Ovary (tissue), 9 donors: Measurements from ENCODE around the gene SYT8. TPM values are rescaled to one million over a fixed set of nuclear protein-coding genes. Genes with fewer than 3 reads are reported as not detected.

Experiments used
- DNase-seq, 5 donors: peaks; one replicate each; pipeline ENCODE4 v3.0.0-alpha.2; 2019 to 2020
- H3K27ac ChIP-seq, 2 donors: fragments of 200-600 bp; one replicate each; pipeline versions ENCODE4 v1.5.1 to v1.8.0; 2019 to 2022
- H3K27me3 ChIP-seq: fragments of 200-600 bp; one replicate; pipeline ENCODE4 v1.8.0; 2022
- H3K36me3 ChIP-seq: fragments of 200-600 bp; sonication (generic); one replicate; pipeline ENCODE4 v1.5.1; 2019
- H3K4me1 ChIP-seq: one replicate; pipeline ENCODE4 v1.8.1; 2013; ENCODE audit warnings: mild to moderate bottlenecking, moderate library complexity; ENCODE audit not compliant: insufficient read depth
- H3K4me3 ChIP-seq: fragments of 200-600 bp; sonication (generic); one replicate; pipeline ENCODE4 v1.5.1; 2017
- H3K9me3 ChIP-seq, 2 donors: fragments of 200-600 bp in 1 of 2; sonication (generic) in 1 of 2; one replicate each; pipeline versions ENCODE4 v1.5.1 to v1.8.1; 2013 to 2019; ENCODE audit warnings: mild to moderate bottlenecking in 1 of 2, moderate library complexity in 1 of 2
- CTCF ChIP-seq, 3 donors: fragments of 450-650 bp in 2 of 3; fragments of 200-600 bp in 1 of 3; IDR thresholded peaks; one replicate each; pipeline versions ENCODE4 v1.5.1 to v1.8.0; 2016 to 2022; ENCODE audit warnings: antibody characterized with exemption in 3 of 3, mild to moderate bottlenecking in 1 of 3
- EP300 ChIP-seq: sonication (generic); formaldehyde crosslinking; IDR thresholded peaks from one replicate; pipeline ENCODE4 v1.6.1; 2017; ENCODE audit warnings: antibody characterized with exemption
- POLR2A ChIP-seq: fragments of 450-650 bp; IDR thresholded peaks from one replicate; pipeline ENCODE4 v1.6.1; 2017; ENCODE audit warnings: antibody characterized with exemption, mild to moderate bottlenecking, moderate library complexity
- WGBS, 3 donors: extraction: QIAGEN DNeasy Blood & Tissue Kit in 1 of 3; methylation state at CpG; one replicate each; pipeline versions ENCODE4 v1.1.5 to v1.1.7; 2013 to 2017; 5-methylcytosine and 5-hydroxymethylcytosine counted together
- intact Hi-C, 4 donors: fragments of 100-400 bp; cut with DNase I; formaldehyde crosslinking; loops; one replicate each; pipeline versions ENCODE4 v1.11.0 to v1.15.1; 2022 to 2023
- polyA plus RNA-seq, 2 donors: library from polyadenylated mRNA; stranded (reverse); fragments of 200-250 nt in 1 of 2; fragments of 350-450 nt in 1 of 2; fragmentation: Illumina TruSeq in 1 of 2; extraction: RNeasy Lipid Tissue Mini Kit (QIAGEN cat#74804) in 1 of 2; gene quantifications; one replicate each; pipeline ENCODE4 v1.2.3, GENCODE V29; 2013 to 2014
- total RNA-seq, 7 donors: library from RNA; depleted of rRNA in 2 of 7; stranded (reverse); fragments of >200 nt in 2 of 7; fragmentation: NEBNext Ultra II Directional in 3 of 7; extraction: Animal tissue kit (Norgen Biotek cat#: 25700) in 3 of 7; gene quantifications; one replicate each; pipeline versions ENCODE4 v1.1.0 to v1.2.4, GENCODE V29; 2016 to 2023
- donor health status: DM: no; HTN: no; CAD: no; lungs with moderate emphysema.
- donor health status: DM: no; HTN: no; CAD: no.
- donor health status: Bipolar disorder and iron deficiency.
- donor health status: DM: yes; HTN: yes; CAD: no.
- donor health status: DM: no; HTN: no; CAD: no.
- donor health status: DM: yes; HTN: yes; CAD: no.

The SYT8 gene
- total and polyA plus RNA-seq, 9 donors: 0.24 to 2.4 TPM; not detected in 7

GRCh38 chr11:1859004-1859403 is 24.2 kb downstream of the SYT8 start:
- no peak overlapping the region for H3K4me3 ChIP-seq
- no peaks in the 10 kb centered on the region for H3K27me3 ChIP-seq
- no peaks in the 10 kb centered on the region for H3K9me3 ChIP-seq
- WGBS, 3 donors: 76 to 83% (median 81%) methylated on average over 4 of the region's 4 CpGs
- no peaks in the 10 kb centered on the region for H3K36me3 ChIP-seq
- TF ChIP-seq EP300 (no peak), POLR2A (no peak), CTCF (IDR thresholded peaks at IDR 0.05) (no peak)
- H3K27ac ChIP-seq: no peak overlapping the region
- peaks cover 9% of the 10 kb centered on the region for H3K4me1 ChIP-seq
- no peak for DNase-seq
- intact Hi-C loops: no loop called here

DNA sequence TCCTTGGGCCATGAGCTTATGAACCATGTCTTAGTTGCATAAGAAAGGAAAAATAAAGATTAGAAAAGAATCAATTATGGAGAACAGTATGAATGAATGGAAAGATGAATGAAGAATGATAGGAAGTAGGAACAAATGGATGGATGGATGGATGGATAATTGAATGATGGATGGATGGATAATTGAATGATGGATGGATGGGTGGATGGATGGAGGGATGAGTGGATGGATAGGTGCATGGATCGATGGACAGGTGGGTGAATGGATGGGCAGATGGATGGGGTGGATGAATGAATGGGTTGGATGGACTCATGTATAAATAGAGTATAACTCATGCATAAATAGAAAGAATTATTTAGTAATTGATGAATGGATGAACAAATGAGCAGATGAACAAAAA is 25.3 kb downstream of the SYT8 start:
- intact Hi-C loops: no loop called here
- Histone ChIP-seq H3K36me3 (no peaks in the 10 kb centered on the region), H3K27me3 (no peaks in the 10 kb centered on the region), H3K9me3 (no peaks in the 10 kb centered on the region), H3K4me3 (no peak overlapping the region), H3K27ac (no peak overlapping the region), H3K4me1 (peaks cover 17% of the 10 kb centered on the region)
- WGBS, 3 donors: 94 to 98% (median 96%) methylated on average over 1 of the region's 1 CpG
- TF ChIP-seq CTCF (IDR thresholded peaks at IDR 0.05) (no peak), EP300 (no peak), POLR2A (no peak)
- DNase-seq: no peak

DNA sequence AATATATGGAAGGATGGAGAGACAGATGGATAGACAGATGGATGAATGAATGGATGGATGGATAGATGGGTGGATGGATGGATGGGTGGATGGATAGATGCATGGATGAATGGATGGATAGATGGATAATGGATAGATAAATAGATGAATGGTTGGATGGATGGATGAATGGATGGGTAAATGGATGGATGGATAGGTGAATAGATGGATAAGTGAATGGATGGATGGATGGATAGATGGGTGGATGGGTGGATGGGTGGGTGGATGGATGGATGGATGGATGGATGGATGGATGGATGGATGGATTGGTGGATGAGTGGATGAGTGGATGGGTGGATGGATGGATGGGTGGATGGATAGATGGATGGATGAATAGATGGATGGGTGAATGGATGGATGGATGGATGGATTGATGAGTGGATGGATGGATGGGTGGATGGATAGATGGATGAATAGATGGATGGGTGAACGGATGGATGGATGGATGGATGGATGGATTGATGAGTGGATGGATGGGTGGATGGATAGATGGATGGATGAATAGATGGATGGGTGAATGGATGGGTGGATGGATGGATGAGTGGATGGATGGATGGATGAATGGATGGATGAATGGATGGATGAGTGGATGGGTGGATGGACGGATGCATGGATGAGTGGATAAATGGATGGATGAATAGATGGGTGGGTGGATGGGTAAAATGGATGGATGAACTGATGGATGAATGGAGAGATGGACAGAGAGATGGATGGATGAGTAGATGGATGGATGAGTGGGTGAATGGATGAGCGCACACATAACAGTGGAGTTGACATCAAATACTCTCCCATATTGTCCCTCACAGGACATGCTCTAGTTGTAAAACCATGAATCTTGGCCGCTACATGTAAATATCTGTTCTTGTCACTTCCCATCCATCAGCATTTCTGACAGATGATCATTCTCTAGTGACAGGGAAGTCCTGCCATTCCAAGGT is 26.9 kb downstream of the SYT8 start:
- WGBS, 3 donors: 90 to 93% (median 93%) methylated on average over 4 of the region's 4 CpGs
- Histone ChIP-seq H3K27me3 (no peaks in the 10 kb centered on the region), H3K36me3 (no peaks in the 10 kb centered on the region), H3K27ac (no peak overlapping the region), H3K4me3 (no peak overlapping the region), H3K4me1 (peaks cover 21% of the 10 kb centered on the region), H3K9me3 (no peaks in the 10 kb centered on the region)
- intact Hi-C loops: no loop called here
- DNase-seq: no peak
- TF ChIP-seq POLR2A (no peak), EP300 (no peak), CTCF (IDR thresholded peaks at IDR 0.05) (no peak)

DNA sequence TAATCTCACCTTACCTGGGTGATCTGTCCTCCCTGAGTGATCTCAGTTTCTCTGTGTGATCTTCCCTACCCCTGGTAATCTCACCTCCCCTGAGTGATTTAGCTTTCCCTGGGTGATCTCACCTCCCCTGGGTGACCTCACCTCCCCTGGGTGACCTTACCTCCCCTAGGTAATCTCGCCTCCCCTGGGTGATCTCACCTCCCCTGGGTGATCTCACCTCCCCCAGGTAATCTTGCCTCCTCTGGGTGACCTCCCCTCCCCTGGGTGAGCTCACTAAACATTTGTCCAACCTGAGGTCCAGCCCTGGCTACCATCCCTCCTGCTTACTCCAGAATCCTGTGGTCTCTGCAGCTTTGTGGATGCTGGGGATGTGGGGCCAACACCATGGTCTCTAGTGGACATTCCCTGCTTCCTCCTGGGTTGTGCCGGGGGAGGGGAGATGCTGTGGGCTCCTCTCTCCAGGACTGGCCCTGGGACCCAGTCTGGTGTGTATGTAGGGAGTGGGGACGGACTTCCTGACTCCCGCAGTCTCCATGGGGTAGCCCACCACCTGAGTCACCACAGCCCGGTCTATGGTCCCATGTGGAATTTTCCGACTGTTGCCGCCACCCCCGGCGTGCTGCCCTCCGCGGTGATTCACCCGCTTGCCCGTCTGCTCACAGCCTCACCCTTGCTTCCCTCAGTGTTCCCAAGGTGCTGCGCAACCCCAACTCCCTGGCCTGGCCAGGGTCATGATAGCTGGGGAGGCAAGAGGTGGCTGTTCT is 28.0 kb downstream of the SYT8 start:
- H3K27me3 ChIP-seq: no peaks in the 10 kb centered on the region
- H3K27ac ChIP-seq: peak overlapping the region in 1 of 2 donors; percentile 86
- intact Hi-C loops: no loop called here
- H3K36me3 ChIP-seq: no peaks in the 10 kb centered on the region
- H3K4me3 ChIP-seq: no peak overlapping the region
- TF ChIP-seq EP300 (no peak), POLR2A (no peak), CTCF (IDR thresholded peaks at IDR 0.05) (no peak)
- WGBS, 3 donors: 73 to 89% (median 80%) methylated on average over 14 of the region's 14 CpGs
- DNase-seq: no peak
- H3K9me3 ChIP-seq: no peaks in the 10 kb centered on the region
- peaks cover 21% of the 10 kb centered on the region for H3K4me1 ChIP-seq
